ENCODE measurements around the gene SLC13A2. TPM values are rescaled to one million over a fixed set of nuclear protein-coding genes. Genes with fewer than 3 reads are reported as not detected.

Gene SLC13A2
- total RNA-seq, 1 donor from 2014 or later = not detected

Other genes with a start within 250 kb of the SLC13A2 start
- gene TMEM97, start 154.4 kb upstream of the SLC13A2 start, total RNA-seq = 2.5 TPM
- gene IFT20, start 138.2 kb upstream of the SLC13A2 start, total RNA-seq = 42.5 TPM
- 27.3 TPM for gene TNFAIP1, start 137.9 kb upstream of the SLC13A2 start, total RNA-seq
- 45.9 TPM for gene POLDIP2, start 116.1 kb upstream of the SLC13A2 start, total RNA-seq
- not detected for gene SEBOX, start 108.4 kb upstream of the SLC13A2 start, total RNA-seq
- gene VTN, start 103.3 kb upstream of the SLC13A2 start, total RNA-seq = 2.7 TPM
- gene SARM1, start 102.0 kb upstream of the SLC13A2 start, total RNA-seq = 10.1 TPM
- gene SLC46A1, start 67.4 kb upstream of the SLC13A2 start, total RNA-seq = 13.8 TPM
- 3.4 TPM for gene FOXN1, start 32.7 kb downstream of the SLC13A2 start, total RNA-seq
- gene UNC119, start 79.0 kb downstream of the SLC13A2 start, total RNA-seq = 38.1 TPM
- 22.8 TPM for gene PIGS, start 97.9 kb downstream of the SLC13A2 start, total RNA-seq
- 20.1 TPM for gene ALDOC, start 103.3 kb downstream of the SLC13A2 start, total RNA-seq
- gene SPAG5, start 125.4 kb downstream of the SLC13A2 start, total RNA-seq = 8.3 TPM
- 21.6 TPM for gene RSKR, start 140.5 kb downstream of the SLC13A2 start, total RNA-seq
- 65.6 TPM for gene BLTP2, start 171.5 kb downstream of the SLC13A2 start, total RNA-seq
- 33.1 TPM for gene SDF2, start 188.3 kb downstream of the SLC13A2 start, total RNA-seq
- 89.6 TPM for gene SUPT6H, start 188.6 kb downstream of the SLC13A2 start, total RNA-seq
- 1.5 TPM for gene PROCA1, start 238.2 kb downstream of the SLC13A2 start, total RNA-seq
- gene RAB34, start 244.2 kb downstream of the SLC13A2 start, total RNA-seq = 195 TPM
- 600 TPM for gene RPL23A, start 246.3 kb downstream of the SLC13A2 start, total RNA-seq